GM12874 (cell line): ENCODE measurements around the gene THOC3.
"Not testable (repeated sequence)": the region's sequence is repeated elsewhere in the genome, so short reads cannot be mapped to it uniquely, and the experiment has no call there.

Experiments used
- TF ChIP-seq, protein P1 (sequence below): IDR thresholded peaks from 2 replicates; pipeline ENCODE4 v1.5.1; 2011; ENCODE audit warnings: low read depth, mild to moderate bottlenecking, control low read depth, low read length, moderate library complexity; ENCODE audit not compliant: insufficient read depth

THOC3 gene, protein sequence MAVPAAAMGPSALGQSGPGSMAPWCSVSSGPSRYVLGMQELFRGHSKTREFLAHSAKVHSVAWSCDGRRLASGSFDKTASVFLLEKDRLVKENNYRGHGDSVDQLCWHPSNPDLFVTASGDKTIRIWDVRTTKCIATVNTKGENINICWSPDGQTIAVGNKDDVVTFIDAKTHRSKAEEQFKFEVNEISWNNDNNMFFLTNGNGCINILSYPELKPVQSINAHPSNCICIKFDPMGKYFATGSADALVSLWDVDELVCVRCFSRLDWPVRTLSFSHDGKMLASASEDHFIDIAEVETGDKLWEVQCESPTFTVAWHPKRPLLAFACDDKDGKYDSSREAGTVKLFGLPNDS

DNA sequence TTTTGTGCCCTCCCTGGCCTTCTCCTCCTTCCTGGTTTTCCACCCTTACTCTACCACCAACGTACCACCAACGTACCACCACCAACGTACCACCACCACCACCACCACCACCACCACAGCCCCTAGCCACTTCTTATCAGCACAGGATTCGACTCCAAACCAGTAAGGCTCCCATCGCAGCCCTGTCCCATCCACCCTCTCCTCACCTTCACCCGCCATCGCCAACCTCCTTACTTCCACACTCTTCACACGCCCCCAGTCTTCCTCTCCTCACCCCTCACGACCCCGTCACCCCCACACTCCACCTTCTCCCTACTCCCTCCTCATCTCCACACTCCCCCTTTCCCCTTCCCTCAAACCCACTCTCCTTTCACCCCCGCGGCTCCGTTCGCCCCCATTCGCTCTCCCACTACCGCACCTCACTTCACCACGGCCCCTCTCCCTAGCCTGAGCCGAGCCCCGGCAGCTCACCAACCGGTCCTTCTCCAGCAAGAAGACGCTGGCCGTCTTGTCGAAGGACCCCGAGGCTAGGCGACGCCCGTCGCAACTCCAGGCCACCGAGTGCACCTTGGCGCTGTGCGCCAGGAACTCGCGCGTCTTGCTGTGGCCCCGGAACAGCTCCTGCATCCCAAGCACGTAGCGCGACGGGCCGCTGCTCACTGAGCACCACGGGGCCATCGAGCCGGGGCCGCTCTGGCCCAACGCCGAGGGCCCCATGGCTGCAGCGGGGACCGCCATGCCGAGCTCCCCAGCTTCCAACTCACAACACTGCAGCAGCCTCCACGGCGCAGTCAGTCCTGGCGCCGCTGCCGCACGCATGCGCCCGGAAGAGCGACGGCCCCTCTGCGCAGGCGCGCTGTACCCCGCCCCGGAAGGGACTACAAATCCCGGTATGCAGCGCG, at the start of gene THOC3:
Gene THOC3, minus strand, starts transcription at position 845 of the 902 bp plus-strand sequence. Its CDS starts 107 bp downstream, at position 738.
- TF ChIP-seq, protein P1, sequence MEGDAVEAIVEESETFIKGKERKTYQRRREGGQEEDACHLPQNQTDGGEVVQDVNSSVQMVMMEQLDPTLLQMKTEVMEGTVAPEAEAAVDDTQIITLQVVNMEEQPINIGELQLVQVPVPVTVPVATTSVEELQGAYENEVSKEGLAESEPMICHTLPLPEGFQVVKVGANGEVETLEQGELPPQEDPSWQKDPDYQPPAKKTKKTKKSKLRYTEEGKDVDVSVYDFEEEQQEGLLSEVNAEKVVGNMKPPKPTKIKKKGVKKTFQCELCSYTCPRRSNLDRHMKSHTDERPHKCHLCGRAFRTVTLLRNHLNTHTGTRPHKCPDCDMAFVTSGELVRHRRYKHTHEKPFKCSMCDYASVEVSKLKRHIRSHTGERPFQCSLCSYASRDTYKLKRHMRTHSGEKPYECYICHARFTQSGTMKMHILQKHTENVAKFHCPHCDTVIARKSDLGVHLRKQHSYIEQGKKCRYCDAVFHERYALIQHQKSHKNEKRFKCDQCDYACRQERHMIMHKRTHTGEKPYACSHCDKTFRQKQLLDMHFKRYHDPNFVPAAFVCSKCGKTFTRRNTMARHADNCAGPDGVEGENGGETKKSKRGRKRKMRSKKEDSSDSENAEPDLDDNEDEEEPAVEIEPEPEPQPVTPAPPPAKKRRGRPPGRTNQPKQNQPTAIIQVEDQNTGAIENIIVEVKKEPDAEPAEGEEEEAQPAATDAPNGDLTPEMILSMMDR, result not testable (repeated sequence)

DNA sequence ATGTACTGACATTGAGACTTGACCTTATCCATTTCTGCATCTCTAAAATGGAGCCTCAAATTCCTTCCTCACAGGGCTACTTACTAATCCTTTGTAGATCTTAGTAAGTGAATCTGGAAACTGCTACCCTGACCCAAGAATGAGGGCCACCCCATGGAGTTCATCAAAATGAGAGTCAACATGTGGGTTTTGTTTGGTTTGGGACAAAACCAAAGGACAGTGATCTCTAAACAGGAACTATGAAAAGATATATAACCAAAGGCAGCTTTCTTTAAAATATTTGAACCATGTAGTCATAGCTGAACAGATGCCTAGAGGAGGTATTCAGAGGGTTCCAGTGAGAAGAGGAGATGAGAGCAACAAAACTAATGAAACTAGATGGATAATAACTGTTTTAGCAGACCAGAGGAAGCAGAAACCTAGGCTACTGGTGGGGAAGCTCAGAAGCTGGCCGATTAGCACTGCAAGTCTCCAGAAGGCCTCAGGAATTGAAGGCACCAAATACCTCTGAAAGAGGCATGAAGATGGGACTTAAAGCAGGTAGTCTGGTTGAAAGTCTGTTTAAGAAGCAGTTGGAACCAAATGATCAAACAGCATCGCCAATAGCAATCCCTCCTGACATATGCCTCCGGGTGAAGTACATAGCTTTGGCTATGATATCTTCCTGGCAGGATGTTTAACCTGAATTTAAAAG, 45.8 kb downstream of the THOC3 start:
- TF ChIP-seq, protein P1, result no peak

DNA sequence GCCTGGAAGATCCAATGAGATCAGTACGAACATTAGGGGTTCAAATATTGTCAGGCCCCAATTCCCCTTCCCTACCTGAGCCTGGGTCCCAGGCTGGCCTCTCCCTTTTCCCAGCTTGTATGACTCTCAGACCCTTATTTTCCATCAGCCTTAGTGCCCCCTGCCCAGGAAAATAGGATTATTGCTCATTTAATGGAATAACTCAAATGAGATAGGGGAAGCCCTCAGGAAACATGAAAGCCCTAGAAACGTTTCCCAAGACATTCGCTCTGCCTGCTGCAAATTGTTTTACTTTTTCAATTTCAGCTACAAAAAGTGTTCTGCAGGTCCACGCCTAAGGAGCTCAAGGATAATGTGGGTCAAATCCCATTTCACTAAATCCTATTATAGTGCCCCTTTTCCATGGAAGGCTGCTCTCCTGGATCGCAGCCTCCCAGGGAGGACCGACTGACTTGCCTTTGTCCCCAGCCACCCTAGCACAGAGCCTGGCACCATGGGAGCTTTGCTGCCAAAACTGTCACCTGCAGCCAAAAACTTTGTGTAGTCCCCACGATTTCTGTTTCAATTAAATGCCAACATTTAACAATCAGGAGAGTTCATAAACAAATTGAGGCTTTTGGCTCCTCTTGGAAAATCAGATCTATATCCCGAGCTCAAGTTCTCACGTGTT, 46.9 kb downstream of the THOC3 start:
- TF ChIP-seq, protein P1, result no peak

DNA sequence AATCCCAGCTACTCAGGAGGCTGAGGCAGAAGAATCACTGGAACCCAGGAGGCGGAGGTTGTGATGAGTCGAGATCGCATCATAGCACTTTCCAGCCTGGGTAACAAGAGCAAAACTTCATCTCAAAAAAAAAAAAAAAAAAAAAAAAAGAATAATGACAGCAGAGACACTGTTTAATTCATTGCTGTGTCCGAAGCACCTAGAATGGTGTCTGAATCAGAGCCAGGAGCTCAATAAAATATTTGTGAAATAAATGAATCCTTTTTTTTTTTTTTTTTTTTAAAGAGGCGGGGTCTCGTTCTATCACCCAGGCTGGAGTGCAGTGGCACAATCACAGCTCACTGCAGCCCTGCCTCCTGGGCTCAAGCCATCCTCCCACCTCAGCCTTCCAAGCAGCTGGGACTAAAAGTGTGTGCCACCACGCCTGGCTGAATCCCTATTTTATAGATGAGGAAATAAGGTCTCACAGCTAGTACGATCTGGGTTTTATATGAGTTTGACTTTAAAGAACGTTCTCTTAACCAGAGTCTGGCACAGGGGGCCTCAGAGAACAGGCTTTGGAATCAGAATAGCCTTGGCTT, 47.8 kb downstream of the THOC3 start:
- TF ChIP-seq, protein P1, result no peak
